COLO668 (cell line): Measurements from ENCODE around the gene SMARCA4.

Experiments used
- DNase-seq: peaks from one replicate; lab custom pipeline; 2025; ENCODE audit not compliant: unreplicated experiment; lab: John Stamatoyannopoulos, UW

SMARCA4 gene

DNA sequence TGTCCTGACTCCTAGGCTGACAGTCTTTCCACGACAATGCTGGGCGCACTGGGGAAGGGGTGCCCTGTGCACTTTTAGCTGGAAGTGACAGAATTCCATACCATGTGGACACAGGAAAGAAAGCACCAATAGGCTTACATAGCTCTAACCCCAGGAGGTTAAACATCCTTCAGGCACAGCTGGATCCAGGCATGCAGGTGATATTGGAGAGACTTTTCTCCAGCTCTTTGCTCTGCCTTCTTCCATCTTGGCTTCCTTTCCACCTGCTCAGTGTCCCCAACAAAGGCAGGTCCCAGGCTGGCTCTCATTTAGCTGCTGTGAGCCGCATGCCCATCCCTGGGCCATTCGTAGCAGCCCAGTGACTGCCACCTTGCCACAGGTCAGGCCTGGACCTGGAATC, 67.3 kb downstream of the SMARCA4 start:
- no peak for DNase-seq

GRCh38 chr19:11031421-11032070, 70.7 kb downstream of the SMARCA4 start:
- DNase-seq = no peak

DNA sequence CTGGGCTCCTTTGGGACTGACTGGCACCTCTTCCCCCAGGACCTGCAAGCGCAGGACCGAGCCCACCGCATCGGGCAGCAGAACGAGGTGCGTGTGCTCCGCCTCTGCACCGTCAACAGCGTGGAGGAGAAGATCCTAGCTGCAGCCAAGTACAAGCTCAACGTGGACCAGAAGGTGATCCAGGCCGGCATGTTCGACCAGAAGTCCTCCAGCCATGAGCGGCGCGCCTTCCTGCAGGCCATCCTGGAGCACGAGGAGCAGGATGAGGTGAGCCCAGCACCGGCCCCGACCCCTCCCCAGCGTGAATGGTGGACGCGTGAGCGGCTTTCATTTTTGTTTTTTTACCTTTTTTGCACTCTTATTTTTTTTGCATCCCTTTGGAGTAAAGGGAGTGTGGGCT, 72.4 kb downstream of the SMARCA4 start:
- no peak for DNase-seq

DNA sequence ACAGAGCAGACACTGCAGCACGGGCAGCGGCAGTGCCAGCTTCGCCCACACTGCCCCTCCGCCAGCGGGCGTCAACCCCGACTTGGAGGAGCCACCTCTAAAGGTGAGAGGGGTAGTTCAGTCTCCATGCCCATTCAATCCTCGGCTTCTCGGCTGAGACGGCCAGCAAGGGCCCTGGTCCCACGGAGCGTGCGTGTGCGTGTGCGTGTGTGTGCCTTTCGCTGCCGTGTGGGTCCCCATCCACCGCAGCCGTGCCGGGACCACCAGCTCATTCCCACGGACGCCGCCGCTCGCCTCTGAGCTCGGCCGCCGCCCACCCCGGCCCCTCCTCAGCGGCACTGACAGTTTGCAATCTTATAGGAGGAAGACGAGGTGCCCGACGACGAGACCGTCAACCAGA, 72.9 kb downstream of the SMARCA4 start:
- no peak for DNase-seq

- no peak for DNase-seq
These were observed 73.8 kb downstream of the SMARCA4 start for GRCh38 chr19:11034449-11035213.

GRCh38 chr19:11035441-11036377, 74.9 kb downstream of the SMARCA4 start:
- DNase-seq = peak; percentile 94

DNA sequence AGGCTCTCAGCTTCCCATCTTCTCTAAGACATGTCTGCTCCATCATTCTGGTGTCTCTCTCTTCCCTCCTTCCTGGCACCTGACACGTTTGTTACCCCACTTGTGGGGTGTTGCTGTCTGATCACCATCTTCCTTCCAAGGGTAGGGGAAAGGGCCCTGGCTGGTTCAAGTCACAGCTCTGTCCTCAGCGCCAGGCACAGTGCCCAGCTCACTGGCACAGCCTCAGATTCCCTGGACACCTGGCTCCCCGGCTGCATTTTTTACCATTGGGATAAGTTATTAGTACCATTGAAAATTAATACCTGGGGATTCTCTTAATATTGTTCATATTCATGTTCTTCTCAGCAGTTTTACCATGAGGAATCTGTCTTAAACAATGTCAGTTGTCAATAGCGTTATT, 77.7 kb downstream of the SMARCA4 start:
- DNase-seq = no peak

DNA sequence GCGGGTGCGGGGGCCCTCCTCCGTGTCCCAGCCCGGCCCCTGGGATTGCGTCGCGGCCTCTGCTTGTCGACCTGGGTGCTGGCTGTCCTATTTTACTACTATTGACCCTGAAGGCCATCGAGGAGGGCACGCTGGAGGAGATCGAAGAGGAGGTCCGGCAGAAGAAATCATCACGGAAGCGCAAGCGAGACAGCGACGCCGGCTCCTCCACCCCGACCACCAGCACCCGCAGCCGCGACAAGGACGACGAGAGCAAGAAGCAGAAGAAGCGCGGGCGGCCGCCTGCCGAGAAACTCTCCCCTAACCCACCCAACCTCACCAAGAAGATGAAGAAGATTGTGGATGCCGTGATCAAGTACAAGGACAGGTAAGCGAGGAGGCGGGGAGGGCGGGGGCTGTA, 80.4 kb downstream of the SMARCA4 start:
- DNase-seq = no peak

DNA sequence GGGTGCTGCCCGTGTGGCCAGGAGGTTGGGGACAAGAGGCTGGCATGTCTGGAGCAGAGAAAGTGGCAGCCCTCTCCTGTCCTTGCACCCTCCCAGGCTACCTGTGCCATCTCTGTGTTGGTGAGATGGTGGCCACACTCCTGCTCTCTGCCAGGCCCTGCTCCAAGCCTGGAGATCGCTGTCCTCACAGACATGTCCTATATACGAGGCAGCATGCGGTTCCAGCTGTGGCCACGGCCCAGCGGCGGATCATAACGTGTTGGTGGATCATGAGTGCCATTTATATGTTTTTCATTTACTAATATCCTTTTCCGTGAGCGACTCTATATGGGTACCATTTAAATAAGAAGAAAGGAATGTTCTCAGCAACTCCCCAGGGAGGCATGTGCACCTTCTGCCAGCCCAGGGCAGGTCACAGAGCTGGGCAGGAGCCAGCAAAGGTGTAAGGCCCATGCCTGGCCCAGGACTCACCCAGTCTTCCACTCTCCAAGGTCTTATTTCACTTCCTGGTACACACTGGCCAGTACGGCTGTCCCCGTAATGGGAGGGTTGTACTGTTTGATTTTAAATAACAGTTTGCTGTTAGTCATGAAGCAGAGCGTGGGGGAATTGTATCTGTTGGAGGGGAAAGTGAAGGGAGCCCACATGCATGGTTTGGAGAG, 81.3 kb downstream of the SMARCA4 start:
- DNase-seq = no peak

DNA sequence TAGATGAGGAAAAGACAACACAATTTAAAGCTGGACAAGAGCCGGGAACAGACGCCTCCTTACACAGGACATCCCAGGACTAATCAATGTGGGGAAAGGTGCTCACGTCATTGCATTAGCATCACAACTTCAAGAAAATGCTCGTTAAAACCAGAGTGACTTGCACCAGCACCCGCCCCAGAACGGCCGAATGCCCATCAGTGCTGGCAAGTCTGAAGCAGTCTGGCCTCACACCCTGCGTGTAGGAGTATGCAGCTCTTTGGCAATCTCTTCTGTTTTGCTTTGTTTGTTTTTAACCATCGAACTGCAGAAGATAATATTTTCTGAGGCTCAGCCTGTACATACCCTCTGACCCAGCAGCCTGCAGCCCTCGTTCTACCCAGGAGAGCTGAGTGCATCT, 83.6 kb downstream of the SMARCA4 start:
- no peak for DNase-seq

- DNase-seq = no peak
These were observed 84.7 kb downstream of the SMARCA4 start for GRCh38 chr19:11045536-11045935.

DNA sequence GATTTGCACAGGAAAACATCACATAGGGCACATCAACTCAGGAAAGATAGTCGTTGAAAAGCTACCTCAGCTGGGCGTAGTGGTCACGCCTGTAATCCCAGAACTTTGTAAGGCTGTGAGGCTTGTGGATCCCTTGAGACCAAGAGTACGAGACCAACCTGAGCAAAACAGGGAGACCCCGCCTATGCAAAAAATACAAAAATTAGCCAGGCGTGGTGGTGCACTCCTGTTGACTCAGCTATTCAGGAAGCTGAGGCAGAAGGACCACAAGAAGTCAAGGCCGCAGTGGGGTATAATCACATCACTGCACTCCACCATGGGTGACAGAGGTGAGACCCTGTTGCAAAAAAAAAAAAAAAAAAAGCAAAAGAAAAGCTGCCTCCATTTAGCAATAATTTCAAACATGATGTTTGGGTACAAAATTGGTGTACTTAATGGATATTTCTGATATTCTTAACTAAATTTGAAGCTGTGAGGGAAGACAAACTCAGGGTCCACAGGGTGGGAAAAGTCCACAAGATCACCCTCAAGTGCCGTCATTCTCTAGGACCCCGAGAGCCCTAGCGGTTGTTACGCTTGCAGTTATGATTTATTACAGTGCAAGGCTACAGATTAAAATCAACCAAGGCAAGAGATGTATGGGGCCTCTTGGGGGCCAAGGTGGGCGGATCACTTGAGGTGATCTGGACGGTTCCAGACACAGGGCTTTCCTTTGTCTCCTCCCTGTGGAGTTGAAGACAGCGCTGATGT, 86.0 kb downstream of the SMARCA4 start:
- DNase-seq = no peak

GRCh38 chr19:11047866-11048265, 87.0 kb downstream of the SMARCA4 start:
- no peak for DNase-seq

DNA sequence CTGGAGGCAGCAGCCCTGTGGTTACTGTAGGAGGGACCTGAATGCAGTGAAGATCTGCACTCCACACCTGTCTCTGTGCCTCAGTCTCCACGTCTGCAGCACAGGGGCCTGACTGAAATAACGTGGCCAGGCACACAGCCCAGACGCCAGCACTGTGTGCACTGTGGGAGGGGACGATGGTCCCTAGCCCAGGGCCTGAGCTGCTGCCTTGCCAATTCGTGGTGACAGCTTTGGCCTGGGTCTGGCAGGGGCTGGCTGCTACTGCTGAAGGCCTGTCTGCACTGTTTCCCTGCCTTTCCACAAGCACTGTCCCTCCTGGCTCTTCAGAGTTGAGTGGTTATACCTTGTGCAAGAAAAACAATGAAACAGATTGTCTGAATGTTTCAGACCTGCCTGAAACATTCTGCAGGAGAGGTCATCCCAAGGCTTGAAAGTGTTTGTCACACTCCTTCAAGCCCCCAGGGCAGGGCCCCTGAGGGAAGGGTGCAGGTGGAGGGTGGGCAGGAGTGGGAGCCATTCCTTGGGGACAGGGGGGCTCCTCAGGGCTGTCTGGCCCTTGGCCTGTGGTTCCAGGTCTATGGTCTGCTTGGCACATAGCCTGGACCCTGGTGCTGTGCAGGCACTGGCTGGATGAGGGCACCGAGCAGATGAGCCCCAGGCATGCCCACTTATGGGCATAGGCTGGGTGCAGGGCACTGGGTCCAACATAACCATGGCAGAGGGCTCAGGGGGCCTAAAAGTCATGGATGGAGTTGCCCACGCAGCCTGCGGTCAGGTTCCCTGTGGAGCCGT, 89.7 kb downstream of the SMARCA4 start:
- no peak for DNase-seq

- no peak for DNase-seq
These were observed 93.0 kb downstream of the SMARCA4 start for GRCh38 chr19:11053817-11054195.

GRCh38 chr19:11054200-11054599, 93.4 kb downstream of the SMARCA4 start:
- no peak for DNase-seq

DNA sequence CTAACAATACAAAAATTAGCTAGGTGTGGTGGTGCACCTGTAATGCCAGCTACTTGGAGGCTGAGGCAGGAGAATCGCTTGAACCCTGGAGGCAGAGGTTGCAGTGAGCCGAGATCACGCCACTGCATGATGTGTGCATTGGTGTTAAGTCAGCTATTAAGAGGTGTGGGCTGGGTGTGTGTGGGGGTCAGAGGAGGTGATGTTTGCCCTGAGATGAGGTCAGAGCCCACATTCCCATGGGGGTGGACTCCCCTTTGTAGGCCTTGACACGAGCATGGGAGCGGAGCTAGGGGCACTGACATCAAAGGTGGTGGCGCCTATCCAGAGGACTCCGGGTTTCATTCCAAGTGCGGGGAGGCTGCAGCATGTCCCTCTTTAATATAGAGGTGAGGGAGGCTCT, 93.8 kb downstream of the SMARCA4 start:
- no peak for DNase-seq

DNA sequence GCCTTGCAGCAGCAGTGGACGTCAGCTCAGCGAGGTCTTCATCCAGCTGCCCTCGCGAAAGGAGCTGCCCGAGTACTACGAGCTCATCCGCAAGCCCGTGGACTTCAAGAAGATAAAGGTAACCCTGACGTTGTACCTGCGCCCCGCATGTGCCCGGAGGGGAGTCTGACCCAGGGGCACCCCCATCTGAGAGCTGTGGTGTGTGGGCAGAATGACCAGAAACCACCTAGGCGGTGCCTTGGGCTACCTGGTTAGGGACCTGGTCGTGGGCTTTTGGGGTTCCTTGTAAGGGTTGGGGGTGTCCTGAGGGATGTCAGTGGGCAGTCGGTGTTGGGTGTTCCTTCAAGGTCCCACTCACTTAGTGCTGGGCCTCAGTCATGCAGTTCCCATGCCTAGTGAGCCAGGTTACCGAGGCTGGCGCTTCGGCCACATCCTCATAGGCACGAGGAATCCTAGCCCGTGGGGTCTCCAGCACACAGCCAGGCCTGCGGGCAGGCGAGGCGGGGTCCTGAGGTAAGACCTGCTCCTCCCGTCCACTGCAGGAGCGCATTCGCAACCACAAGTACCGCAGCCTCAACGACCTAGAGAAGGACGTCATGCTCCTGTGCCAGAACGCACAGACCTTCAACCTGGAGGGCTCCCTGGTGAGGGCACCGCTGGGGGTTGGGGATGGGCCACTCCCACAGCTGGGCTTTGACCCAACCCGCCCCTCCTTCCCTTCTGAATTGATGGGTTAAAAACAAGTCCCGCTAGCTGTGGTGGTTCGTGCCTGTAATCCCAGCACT, 97.6 kb downstream of the SMARCA4 start:
- DNase-seq = no peak
